HepG2 (cell line): ENCODE measurements around the gene NDUFC1. TPM values are rescaled to one million over a fixed set of nuclear protein-coding genes. Genes with fewer than 3 reads are reported as not detected.

ENCODE experiments used
- CSRNP1 ChIP-seq: sonication (generic); formaldehyde crosslinking; IDR thresholded peaks from 2 replicates; pipeline ENCODE4 v1.8.1; 2023; ENCODE audit warnings: mild to moderate bottlenecking, missing genetic modification reagents
- MIER3 ChIP-seq: IDR thresholded peaks from 2 replicates; pipeline ENCODE4 v1.6.1; 2016; ENCODE audit warnings: missing compliant biosample characterization, borderline replicate concordance
- NCOR1 ChIP-seq: fragments of 200-600 bp; sonication (generic); IDR thresholded peaks from 2 replicates; pipeline ENCODE4 v1.7.0; 2017; ENCODE audit warnings: antibody characterized with exemption, low read length, borderline replicate concordance
- PCBP1 ChIP-seq: fragments of 200-400 bp; formaldehyde crosslinking; IDR thresholded peaks from 2 replicates; pipeline ENCODE4 v1.6.1; 2017; ENCODE audit warnings: mild to moderate bottlenecking, low read depth, low read length, borderline replicate concordance
- REST ChIP-seq, 2 experiments: IDR thresholded peaks; 2 replicates each; pipeline ENCODE4 v1.6.1; 2011 to 2012; ENCODE audit warnings: low read length in 2 of 2, borderline replicate concordance in 1 of 2, low read depth in 1 of 2, mild to moderate bottlenecking in 1 of 2, moderate library complexity in 1 of 2
- SRSF9 ChIP-seq: fragments of 200-400 bp; formaldehyde crosslinking; IDR thresholded peaks from 2 replicates; pipeline ENCODE4 v1.6.1; 2018; ENCODE audit warnings: borderline replicate concordance, mild to moderate bottlenecking, low read depth, low read length; ENCODE audit not compliant: insufficient read depth, poor library complexity, severe bottlenecking
- ZNF451 ChIP-seq: sonication (generic); formaldehyde crosslinking; IDR thresholded peaks from 2 replicates; pipeline ENCODE4 v1.5.0; 2020; ENCODE audit warnings: mild to moderate bottlenecking, missing genetic modification reagents
- ZNF460 ChIP-seq: sonication (generic); formaldehyde crosslinking; IDR thresholded peaks from 2 replicates; pipeline ENCODE4 v1.5.1; 2020; ENCODE audit warnings: missing genetic modification reagents, mild to moderate bottlenecking, borderline replicate concordance
- ZNF687 ChIP-seq: sonication (generic); formaldehyde crosslinking; IDR thresholded peaks from 2 replicates; pipeline ENCODE4 v1.5.1; 2020; ENCODE audit warnings: mild to moderate bottlenecking, missing genetic modification reagents, moderate library complexity
- polyA plus RNA-seq, 8 experiments: library from polyadenylated mRNA; depleted of rRNA in 3 of 8; stranded (reverse) in 7 of 8; unstranded in 1 of 8; fragments of >200 nt; fragmentation: Illumina TruSeq in 4 of 8; extraction: Trizol in 4 of 8; gene quantifications; 2 replicates each; pipeline versions ENCODE4 v1.2.1 to v1.2.3, GENCODE V29; 2011 to 2016; ENCODE audit warnings: low read depth in 4 of 8, missing spikeins in 1 of 8, mixed read lengths in 1 of 8; ENCODE audit not compliant: insufficient read depth in 1 of 8
- total RNA-seq, 5 experiments: library from RNA; depleted of rRNA; stranded (reverse); fragments of >200 nt; fragmentation: Illumina TruSeq; extraction: Trizol; gene quantifications; 2 replicates each; pipeline ENCODE4 v1.2.3, GENCODE V29; 2016; ENCODE audit warnings: low read depth in 1 of 5
- TF ChIP-seq, protein P1 (sequence below): sonication (generic); formaldehyde crosslinking; conservative IDR thresholded peaks from 2 replicates; pipeline ENCODE4 v1.4.0; 2020; ENCODE audit warnings: mild to moderate bottlenecking, missing genetic modification reagents, moderate library complexity
- TF ChIP-seq, protein P2 (sequence below): IDR thresholded peaks from 2 replicates; pipeline ENCODE4 v1.6.1; 2016

The NDUFC1 gene
- total and polyA plus RNA-seq, 2 of the 13 experiments (the other 11 are each of a cell fraction or from before 2014, with no cell fraction given): 43.4 to 96.4 TPM

- TF ChIP-seq NCOR1: 0 out of 2 replicates have a peak, but pooled peaks have one; percentile 9
- TF ChIP-seq ZNF460: no peak
- peak; percentile 46; the same call in 1 of the 2 replicates for TF ChIP-seq ZNF451
- TF ChIP-seq, protein P1, sequence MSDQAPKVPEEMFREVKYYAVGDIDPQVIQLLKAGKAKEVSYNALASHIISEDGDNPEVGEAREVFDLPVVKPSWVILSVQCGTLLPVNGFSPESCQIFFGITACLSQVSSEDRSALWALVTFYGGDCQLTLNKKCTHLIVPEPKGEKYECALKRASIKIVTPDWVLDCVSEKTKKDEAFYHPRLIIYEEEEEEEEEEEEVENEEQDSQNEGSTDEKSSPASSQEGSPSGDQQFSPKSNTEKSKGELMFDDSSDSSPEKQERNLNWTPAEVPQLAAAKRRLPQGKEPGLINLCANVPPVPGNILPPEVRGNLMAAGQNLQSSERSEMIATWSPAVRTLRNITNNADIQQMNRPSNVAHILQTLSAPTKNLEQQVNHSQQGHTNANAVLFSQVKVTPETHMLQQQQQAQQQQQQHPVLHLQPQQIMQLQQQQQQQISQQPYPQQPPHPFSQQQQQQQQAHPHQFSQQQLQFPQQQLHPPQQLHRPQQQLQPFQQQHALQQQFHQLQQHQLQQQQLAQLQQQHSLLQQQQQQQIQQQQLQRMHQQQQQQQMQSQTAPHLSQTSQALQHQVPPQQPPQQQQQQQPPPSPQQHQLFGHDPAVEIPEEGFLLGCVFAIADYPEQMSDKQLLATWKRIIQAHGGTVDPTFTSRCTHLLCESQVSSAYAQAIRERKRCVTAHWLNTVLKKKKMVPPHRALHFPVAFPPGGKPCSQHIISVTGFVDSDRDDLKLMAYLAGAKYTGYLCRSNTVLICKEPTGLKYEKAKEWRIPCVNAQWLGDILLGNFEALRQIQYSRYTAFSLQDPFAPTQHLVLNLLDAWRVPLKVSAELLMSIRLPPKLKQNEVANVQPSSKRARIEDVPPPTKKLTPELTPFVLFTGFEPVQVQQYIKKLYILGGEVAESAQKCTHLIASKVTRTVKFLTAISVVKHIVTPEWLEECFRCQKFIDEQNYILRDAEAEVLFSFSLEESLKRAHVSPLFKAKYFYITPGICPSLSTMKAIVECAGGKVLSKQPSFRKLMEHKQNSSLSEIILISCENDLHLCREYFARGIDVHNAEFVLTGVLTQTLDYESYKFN: peak; percentile 55
- peak; percentile 47; the same call in 1 of the 2 replicates for TF ChIP-seq MIER3 (CRISPR knock-in tag)
- peak; percentile 52; the same call in 1 of the 2 replicates for TF ChIP-seq PCBP1
- TF ChIP-seq SRSF9: no peak
- TF ChIP-seq CSRNP1: peak; percentile 11; the same call in 1 of the 2 replicates
- TF ChIP-seq ZNF687: peak; percentile 94
- TF ChIP-seq, protein P2, sequence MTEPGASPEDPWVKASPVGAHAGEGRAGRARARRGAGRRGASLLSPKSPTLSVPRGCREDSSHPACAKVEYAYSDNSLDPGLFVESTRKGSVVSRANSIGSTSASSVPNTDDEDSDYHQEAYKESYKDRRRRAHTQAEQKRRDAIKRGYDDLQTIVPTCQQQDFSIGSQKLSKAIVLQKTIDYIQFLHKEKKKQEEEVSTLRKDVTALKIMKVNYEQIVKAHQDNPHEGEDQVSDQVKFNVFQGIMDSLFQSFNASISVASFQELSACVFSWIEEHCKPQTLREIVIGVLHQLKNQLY (CRISPR knock-in tag): peak; percentile 70; the same call in 1 of the 2 replicates
- peak in 1 of 2 experiments; percentile 36; a peak in 2 of 4 replicates for TF ChIP-seq REST (IDR thresholded peaks at IDR 0.05; ENCODE audit: borderline replicate concordance in 1 of 2, low read depth in 1 of 2, low read length in 2 of 2)
Measured at GRCh38 chr4:139301113-139301820, 1.0 kb downstream of the NDUFC1 start, which contains the start of gene NAA15 (continued).
